ENCODE data around the gene MINK1.
"Not testable (repeated sequence)": the region's sequence is repeated elsewhere in the genome, so short reads cannot be mapped to it uniquely, and the experiment has no call there.

Gene MINK1

GRCh38 chr17:4846635-4847390, 13.7 kb downstream of the MINK1 start:
- DNase-seq (ENCODE audit: low read depth) = no peak

GRCh38 chr17:4849011-4849536, 15.9 kb downstream of the MINK1 start:
- DNase-seq (ENCODE audit: low read depth) = no peak

- DNase-seq (ENCODE audit: low read depth) = no peak
Observed at GRCh38 chr17:4850246-4850645, 17.1 kb downstream of the MINK1 start.

GRCh38 chr17:4851084-4851483, 17.9 kb downstream of the MINK1 start:
- DNase-seq (ENCODE audit: low read depth) = no peak

GRCh38 chr17:4852567-4853207, 19.5 kb downstream of the MINK1 start:
- no peak for DNase-seq (ENCODE audit: low read depth)

GRCh38 chr17:4853208-4853671, 20.1 kb downstream of the MINK1 start:
- DNase-seq (ENCODE audit: low read depth) = no peak

- no peak for DNase-seq (ENCODE audit: low read depth)
Observed at GRCh38 chr17:4854111-4854681, 21.1 kb downstream of the MINK1 start.

GRCh38 chr17:4856271-4856936, 23.3 kb downstream of the MINK1 start:
- no peak for DNase-seq (ENCODE audit: low read depth)

- DNase-seq (ENCODE audit: low read depth) = no peak
Observed at GRCh38 chr17:4856937-4857314, 23.8 kb downstream of the MINK1 start.

GRCh38 chr17:4857347-4857746, 24.2 kb downstream of the MINK1 start:
- DNase-seq (ENCODE audit: low read depth) = not testable (repeated sequence)

- no peak for DNase-seq (ENCODE audit: low read depth)
Observed at GRCh38 chr17:4858068-4858881, 25.1 kb downstream of the MINK1 start.

GRCh38 chr17:4858882-4859260, 25.7 kb downstream of the MINK1 start:
- DNase-seq (ENCODE audit: low read depth) = no peak

- DNase-seq (ENCODE audit: low read depth) = no peak
Observed at GRCh38 chr17:4859816-4860625, 26.9 kb downstream of the MINK1 start.

GRCh38 chr17:4860651-4861050, 27.5 kb downstream of the MINK1 start:
- no peak for DNase-seq (ENCODE audit: low read depth)

- no peak for DNase-seq (ENCODE audit: low read depth)
Observed at GRCh38 chr17:4861052-4861451, 27.9 kb downstream of the MINK1 start.

GRCh38 chr17:4862720-4863119, 29.6 kb downstream of the MINK1 start:
- DNase-seq (ENCODE audit: low read depth) = no peak

GRCh38 chr17:4863321-4863720, 30.2 kb downstream of the MINK1 start:
- no peak for DNase-seq (ENCODE audit: low read depth)

- not testable (repeated sequence) for DNase-seq (ENCODE audit: low read depth)
Observed at GRCh38 chr17:4867535-4867934, 34.4 kb downstream of the MINK1 start.

GRCh38 chr17:4869058-4869998, 36.2 kb downstream of the MINK1 start:
- not testable (repeated sequence) for DNase-seq (ENCODE audit: low read depth)

GRCh38 chr17:4870855-4871254, 37.7 kb downstream of the MINK1 start:
- DNase-seq (ENCODE audit: low read depth) = no peak
